SIG-M5 (cell line): ENCODE data around the gene CYB561D2.

Source experiments
- DNase-seq: peaks from one replicate; lab custom pipeline; 2025; lab: John Stamatoyannopoulos, UW

The CYB561D2 gene

DNA sequence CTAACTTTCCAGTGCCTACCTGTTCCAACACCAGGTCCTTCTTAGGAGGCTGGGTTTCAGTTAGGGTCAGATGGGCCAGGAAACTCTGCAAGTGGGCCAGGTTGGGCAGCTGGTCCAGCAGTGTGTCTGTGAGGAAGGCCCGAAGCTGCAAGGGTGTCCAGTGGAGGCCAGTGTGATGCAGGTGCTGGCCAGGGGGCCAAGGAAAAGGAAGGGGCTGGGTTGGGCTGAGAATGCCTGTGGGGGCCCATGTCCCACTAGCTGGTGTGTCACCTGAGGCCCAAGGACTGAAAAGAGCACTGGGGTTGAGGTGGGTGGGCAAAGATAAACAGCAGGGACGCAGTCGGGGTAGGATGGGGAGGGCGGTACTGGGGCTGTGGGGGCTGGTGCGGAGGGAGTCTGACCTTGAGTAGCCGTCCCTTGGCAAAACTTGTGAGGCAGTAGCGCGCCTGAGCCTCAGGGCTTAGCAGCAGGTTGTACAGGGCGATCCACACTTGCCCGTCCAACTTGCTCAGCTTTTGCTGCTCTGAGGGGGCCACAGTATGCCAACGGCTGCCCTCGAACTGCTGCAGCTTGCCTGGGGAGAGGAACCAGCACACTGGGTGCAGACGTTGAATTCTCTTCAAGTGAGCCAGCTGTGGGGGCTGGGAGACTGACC is 8.5 kb upstream of the CYB561D2 start:
- no peak for DNase-seq

DNA sequence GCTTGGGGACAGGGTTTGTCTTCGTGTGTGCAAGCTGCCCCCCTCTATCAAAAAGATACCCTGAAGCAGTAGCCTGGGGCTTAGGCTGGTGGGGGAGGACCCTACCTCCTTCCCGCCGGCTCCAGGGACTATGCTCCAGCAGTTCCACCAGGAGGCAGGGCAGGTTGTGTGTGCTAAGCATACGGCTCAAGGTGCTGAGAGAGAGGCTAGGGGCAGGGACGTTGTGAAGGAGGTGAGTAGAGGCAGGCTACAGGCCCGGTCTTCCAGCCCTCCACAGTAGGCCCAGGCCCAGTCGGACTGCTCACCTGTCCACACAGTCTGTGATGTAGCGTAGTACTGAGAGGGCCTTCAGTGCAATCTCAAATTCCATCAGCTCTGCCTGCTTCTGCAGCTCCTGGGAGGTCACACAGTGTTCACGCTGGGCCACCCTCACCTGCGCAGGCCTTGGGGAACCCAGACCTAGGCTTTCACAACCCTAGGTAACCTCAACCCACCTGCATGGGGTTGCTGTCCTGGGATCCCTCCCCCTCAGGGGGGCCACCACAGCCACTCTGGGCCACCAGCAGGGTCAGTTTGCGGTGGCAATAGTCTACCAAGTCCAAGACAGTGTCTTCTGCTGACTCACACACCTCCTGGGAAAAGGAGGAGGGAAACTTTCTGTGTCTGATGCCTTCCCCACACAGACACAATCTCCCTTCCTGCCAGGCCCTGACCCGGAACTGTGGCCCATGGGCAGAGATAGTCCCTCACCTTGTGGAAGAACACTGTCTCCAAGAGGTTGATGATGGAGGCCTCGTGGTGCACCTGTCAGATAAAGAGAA is 7.6 kb upstream of the CYB561D2 start:
- no peak for DNase-seq

DNA sequence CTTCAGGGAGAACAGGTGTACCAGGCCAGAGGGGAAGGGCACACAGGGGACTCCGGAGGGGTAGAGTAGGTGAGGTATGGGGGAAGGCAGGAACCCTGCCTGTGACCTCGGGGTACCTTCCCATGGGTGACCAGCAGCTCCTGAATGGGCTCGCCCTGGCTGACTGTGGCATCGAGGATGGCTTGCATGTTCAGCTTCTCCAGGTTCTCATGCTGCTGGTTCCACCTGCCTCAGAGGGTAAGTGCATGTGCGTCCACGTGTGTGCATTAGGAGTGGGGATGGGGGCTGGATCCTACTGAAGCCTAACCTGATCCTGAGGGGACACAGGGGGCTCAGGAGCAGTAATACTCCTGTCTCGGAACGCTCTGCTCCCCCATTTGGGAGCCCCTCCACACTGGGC is 5.7 kb upstream of the CYB561D2 start:
- DNase-seq = no peak

DNA sequence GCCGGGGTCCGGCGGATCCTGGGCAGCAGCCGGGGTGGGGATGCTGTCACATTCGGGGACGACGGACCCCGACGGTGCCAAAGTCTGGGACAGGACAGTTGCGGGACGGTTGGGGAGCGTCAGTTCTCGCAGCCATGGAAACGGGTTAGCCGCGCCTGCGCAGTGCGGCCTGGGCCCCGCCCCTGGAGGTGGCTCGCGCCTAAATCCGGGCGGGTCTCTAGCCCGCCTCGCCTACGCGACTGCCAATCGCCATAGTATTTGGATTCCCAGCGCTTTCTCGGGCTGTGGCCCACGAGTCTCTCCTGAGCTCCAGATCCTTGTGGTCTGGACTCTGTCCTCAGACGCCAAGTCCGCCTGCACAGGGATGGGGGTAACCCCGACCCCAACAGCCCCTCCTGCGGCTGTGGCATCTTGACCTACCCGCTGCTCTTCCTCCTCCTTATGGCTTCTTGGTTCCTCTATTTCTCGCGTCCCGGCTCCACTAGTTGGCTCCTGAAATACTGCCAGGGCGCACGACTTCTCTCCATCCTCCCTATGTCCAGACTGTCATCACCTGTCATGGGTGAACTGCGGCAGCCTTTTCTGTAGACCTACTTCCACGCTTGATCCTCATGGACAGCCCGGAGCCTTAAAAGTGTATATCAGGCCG is 5.0 kb upstream of the CYB561D2 start, which contains the start of gene ZMYND10:
Gene ZMYND10, minus strand, starts transcription at position 147 of the 649 bp plus-strand sequence. CDS start 153 bp downstream, outside the sequence.
- DNase-seq = no peak

DNA sequence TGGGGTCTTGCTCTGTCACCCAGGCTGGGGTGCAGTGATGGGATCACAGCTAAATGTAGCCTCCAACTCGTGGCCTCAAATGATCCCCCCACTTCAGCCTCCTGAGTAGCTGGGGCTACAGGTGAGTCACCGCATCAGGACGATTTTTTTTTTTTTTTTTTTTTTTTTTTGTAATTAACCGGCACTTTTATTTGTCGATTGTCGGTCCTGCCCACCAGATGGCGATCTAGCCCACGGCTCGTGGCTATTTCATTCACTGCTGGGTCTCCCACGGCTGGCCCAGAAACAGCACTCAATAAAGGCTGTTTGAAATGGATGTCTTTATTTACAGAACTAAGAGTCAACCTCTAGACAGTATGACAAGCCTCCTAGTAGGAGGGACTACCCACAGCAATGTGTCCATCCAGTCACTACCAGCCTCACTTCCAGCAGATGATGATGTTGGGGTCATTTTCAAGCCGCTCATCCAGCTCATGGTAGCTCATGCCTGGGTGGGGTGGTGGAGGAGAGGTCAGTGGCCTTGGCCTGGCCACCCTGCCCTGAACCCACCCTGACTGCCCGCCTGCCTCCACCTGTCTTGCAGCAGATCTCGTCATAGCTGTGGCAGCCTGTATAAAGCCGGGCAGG is 3.4 kb upstream of the CYB561D2 start:
- DNase-seq = peak; percentile 28

DNA sequence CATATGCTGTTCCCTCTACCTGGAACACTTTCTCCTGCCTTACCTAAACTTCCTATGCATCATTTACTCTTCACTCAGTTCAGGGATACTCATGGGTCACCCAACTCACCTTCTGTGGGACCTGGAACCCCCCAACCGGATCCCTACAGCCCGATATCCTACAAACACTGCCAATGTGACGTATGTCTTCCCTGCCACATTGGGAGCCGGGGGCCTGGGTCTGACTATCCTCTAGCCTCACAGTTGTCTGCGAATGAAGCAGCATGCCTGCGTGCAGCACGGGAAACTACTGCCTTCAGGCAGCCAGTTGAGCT is 492 bp upstream of the CYB561D2 start:
- no peak for DNase-seq

DNA sequence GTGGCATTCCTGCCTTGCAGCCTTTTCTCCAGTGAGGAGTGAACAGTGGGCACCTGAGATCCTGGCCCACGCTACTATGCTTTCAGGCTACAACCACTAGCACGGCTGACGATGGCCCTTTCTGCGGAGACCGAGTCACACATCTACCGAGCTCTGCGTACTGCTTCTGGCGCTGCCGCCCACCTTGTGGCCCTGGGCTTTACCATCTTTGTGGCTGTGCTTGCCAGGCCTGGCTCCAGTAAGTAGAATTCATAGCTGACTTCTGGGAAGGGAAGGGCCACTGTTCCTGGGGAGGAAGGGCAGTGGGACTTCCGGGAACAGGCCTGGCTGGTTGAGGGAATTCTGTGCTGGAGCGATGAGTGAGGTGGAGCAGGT is 648 bp downstream of the CYB561D2 start:
- DNase-seq = no peak

DNA sequence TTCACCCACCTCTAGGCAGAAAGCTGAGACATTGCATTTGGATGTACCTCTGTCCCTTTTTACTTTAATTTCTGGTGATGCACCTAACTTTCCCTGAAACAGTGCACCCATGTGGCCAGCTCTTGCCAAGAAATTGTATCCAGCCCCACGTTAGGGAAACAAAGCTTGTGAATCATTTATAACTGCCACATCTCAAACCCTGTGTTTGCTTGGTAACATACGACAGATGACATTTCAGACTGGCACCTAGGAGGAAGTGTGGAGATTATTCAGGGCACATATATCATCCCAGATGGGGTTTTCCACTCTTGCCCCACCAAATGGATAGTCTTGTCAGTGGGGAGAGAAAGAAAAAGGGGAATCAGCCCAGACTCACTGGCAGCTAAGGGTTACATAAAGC is 2.1 kb downstream of the CYB561D2 start:
- no peak for DNase-seq

DNA sequence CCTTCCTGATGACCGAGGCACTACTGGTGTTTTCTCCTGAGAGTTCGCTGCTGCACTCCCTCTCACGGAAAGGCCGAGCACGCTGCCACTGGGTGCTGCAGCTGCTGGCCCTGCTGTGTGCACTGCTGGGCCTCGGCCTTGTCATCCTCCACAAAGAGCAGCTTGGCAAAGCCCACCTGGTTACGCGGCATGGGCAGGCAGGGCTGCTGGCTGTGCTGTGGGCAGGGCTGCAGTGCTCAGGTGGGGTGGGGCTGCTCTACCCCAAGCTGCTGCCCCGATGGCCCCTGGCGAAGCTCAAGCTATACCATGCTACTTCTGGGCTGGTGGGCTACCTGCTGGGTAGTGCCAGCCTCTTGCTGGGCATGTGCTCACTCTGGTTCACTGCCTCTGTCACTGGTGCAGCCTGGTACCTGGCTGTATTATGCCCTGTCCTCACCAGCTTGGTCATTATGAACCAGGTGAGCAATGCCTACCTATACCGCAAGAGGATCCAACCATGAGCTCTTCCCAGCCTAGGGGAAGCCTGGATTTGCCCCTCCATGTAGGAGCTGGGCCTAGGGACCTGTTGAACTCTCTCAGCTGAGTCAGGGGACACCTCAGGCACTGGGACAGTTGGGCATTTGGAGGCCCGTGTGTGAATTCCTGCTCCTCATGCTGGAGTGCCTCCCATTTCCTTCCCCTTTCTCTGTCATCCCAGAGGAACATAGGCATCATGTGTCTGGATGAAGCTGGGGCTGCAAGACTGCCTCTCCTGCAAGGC is 2.8 kb downstream of the CYB561D2 start:
- DNase-seq = no peak

DNA sequence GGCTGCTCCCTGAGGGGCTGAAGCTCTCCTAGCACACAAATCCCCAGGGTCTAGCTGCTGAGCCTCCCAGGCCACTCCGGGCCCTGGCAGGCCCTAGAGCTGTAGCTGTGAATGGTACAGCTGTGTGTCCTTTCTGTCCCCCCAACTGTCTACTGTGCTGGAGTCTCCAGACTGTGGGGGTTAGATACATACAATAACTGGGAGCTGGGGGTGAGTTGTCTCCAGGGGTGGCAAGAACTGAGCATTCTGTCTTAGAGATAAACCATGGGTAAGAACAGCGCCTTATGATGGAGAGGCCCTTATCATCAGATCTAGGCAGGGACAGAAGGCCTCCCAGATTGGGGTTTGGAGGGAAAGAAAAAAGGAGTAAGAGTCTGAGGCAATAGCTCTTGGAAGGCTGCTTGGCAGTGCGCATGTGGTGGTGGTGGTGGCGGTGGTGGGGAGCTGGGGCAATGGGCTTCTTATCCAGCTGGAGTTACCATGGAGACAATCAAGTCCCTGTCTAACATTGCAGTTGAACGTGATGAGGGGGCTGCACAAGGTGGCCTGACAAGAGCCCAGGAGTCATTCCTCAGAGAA is 3.6 kb downstream of the CYB561D2 start:
- DNase-seq = no peak

DNA sequence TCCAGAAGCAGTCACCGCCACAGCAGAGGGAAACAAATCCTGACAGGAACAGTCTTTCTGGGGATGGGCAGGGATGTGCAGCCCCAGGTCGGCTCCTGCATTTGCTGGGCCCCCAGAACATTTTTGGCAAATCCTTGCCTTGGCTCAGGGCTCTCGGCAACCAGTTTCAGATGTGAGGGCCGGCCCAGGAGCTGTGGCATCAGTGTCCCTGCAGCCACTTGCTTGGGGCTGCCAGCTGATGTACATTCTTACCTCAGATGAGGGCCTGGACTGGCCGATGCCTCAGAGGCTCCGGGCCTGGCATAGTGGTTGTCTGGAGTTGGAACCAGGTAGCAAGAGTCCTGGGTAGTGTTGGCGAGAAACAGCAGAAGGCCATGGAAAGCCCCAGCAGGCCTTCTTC is 4.2 kb downstream of the CYB561D2 start:
- DNase-seq = no peak

DNA sequence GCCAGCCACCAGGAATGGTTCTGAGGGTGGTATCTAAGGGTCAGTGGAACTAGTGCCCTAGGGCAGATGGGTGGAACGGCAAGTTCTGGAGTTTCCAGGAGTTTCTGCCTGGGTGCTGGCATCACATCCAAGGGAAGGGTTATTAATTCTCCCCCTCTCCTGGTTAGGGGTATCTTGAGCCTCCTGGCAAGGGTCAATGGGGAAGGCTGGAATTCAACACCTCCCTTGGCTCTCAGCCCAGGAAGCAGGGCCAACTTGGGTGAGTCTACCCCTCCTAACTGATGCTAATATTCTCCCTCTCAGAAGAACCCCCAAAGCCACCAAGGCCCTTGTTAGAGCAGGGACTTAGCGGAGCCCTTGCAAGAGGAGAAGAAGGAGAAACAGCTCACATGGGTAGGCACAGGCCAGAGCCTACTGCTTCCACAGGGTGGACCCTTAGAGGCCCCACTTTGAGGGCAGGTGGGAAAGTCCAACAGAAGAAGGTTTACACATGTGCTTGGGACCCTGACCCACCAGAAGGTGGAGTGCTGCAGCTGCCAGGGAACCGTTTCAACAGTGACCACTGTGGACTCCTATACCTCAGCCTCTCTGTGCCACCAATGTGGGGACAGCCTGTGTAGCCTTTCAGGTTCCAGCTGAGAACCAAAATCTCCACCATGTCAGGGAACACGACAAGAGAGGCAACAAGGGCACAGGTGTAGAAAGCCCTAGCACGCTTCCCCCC is 5.3 kb downstream of the CYB561D2 start:
- no peak for DNase-seq

DNA sequence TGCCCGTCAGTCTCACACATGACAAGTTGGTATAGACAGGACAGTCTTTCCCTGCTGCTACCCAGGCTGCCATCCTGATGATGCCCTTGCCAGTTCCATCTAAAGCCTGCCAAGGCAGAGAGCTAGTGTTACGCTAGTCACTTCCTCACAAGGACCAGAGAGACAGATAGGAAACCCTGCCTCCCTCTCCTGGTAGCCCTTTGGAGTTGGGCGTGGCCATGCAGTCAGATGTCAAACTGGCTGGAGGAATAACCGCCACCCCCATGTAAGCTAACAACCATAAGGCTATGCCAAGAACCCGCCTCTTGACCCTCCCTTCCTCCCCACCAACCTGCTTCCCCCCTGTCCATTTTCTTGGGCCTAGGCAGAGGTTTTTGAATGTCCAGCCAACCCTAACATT is 5.9 kb downstream of the CYB561D2 start:
- DNase-seq = no peak

DNA sequence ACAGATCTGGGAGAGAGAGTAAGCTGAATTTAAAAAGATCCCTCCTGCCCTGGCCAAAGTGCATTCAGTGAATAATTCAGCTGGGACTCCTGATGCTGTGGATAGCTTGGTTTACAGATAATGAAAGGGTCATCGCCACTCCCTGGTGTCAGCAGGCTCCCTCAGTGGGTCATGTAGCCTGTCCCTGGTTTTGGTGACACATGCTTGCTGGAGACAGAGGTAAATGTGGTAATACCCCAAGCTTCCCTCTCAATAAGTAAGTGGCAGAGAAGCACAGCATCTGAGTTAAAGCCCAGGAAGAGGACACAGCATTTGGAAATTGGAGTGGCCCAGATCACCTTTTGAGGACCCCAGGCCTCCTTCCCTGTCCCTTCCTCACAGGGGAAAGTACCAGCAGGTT is 6.8 kb downstream of the CYB561D2 start:
- no peak for DNase-seq

DNA sequence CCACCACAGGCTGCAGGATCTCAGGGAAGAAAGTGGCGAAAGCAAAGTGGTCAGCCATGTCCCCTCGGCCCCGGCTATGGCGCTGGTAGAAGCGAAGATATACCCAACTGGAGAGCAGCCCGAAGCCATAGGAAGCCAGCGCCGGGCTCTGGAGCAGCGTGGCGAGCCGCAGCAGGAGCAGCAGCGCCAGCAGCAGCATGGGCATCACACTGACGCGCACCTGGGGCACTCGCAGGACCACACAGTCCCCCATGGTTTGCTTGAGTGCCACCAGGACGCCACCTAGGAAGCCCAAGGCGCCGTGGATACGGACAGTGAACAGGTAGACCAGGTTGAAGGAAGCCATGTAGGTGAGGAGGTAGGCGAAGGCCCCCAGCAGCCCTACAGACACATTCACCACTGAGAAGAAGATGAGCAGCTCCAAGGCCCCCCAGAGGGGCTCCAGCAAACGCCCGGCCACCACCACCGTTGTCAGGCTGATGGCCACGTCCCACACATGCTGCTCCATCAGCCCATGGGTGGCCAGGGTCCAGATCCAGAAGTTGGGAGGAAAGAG is 7.8 kb downstream of the CYB561D2 start:
- no peak for DNase-seq

DNA sequence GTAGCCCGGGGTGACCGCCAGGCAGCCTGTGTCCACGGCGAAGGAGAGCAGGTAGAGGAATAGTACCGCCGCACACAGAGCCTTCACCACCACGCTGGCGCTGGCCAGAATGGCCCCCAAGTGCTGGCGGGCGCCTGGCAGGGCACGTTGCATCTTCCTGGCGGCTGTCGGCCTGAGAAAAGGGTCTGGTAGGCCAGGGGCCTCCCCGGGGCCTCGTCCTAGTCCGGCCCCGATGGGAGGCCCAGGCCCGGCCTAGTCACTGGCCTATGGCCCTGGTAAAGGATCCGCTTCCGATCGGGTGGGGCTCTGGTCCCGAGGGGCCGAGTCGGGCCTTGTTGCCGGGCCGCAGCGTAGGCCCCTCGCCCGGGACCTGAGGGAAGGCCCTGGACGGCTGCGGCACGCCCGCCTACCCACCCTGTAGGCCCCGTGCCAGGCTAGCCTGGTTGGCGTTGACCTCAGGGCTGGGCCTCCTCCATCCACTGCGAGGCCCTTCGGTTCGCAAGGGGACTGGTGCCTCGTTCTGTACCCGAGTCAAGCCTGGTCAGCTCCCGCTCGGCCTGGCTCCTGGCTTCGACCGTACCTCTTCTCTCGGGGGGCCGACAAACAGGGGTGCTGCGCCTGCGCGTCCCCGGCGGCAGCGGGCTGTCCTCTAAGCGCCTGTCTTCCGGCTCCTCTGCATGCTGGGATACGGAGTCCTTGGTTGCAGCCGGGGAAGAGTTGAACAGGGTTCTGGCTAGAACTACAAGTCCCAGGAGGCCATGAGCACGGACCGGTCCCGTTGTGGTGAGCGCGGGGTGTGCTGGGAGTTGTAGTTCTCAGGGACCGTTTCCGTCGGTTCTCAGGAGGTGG is 8.5 kb downstream of the CYB561D2 start, which contains the start of gene TMEM115:
Gene TMEM115, minus strand, starts transcription at position 611 of the 849 bp plus-strand sequence. Its CDS starts 458 bp downstream, at position 153.
- peak; percentile 99 for DNase-seq

DNA sequence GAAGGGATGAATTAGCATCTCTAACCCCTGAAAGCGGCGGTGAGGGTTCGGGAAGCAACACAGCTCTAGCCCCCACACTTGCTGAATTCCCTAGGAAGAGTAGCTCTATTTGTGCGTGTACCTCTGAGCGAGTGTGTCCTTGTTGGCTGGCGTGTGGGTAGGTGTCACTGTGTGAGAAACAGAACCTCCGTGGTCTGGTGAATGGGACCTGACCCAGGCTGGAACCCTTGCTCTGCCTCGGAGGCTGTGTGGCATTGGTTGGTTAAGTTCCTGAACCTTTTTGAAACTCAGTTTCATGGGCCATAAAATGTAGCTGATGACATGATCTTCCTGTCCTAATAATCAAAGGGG is 9.1 kb downstream of the CYB561D2 start:
- DNase-seq = no peak

DNA sequence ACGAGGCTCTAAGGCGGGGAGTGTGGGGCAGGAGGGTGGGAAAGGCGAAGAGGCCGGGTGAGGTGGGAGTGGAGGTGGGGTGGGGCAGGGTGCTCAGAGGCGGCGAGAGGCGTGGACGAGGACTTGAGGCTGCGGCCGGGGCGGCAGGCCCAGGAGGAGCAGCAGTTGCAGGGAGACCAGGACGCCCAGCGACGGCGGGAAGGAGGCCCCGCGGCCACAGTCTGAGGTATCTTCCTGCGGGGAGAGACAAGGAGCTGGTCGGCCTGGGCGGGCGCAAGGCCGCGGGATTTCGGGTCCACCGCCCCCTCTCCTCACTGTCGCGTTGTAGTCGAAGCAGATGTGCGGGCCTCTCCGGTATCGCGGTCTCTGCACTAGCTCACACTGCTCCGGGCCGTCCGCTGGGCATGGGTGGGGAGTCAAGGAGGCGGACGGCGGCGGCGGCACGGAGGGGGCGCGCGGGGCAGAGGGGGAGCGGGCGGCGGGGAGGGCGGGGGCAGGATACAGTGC is 14.0 kb downstream of the CYB561D2 start:
- DNase-seq = no peak

DNA sequence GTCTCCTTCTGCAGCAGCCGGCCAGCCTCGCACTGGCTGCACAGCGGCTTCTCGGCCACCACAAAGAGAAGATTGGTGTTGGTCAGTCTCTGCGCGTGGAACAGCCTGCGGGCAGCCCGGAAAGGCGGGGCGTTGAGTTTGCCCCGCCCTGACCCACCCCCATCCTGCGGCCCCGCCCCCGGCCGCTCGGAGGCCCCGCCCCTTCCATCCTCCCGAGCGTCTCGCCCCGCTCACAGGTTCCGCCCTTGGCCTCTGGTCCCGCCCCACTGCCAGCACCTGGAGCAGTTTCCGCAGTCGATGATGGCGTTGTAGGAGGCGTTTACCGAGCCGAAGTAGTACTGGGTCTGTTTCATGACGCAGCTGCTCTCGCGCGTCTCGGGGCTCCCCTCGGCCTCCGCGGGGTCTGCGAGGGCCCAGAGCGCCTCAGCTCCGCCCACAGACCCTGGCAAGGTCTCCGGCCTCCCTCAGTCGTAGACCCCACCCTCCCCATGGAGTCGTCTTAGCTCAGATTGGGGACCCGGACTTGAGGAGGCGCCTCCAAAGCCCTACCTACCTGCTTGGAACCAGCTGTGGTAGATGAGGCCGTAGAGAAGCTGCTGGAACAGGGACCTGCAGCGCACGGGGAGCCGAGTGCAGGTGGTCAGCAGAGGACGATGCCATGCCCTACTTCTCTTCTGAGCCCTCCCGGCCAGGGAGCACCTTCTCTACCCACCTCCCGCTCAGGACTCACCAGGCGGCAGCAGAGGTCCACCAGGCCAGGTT is 14.6 kb downstream of the CYB561D2 start:
- DNase-seq = no peak
